Liver (tissue), 9 donors: ENCODE results near the gene DCDC1. TPM values are rescaled to one million over a fixed set of nuclear protein-coding genes. Genes with fewer than 3 reads are reported as not detected.

Source experiments
- DNase-seq: peaks from one replicate; pipeline ENCODE4 v3.0.0-alpha.2; 2017; ENCODE audit warnings: low spot score
- H3K27ac ChIP-seq, 2 donors: one replicate each; pipeline ENCODE4 v1.7.0; 2013; ENCODE audit warnings: inconsistent platforms in 2 of 2, low read length in 2 of 2, control low read depth in 1 of 2, low read depth in 1 of 2, mild to moderate bottlenecking in 1 of 2
- H3K27me3 ChIP-seq, 4 donors: one replicate each; pipeline versions ENCODE4 v1.6.1 to v1.7.0; 2013; ENCODE audit warnings: low read length in 3 of 4, inconsistent platforms in 1 of 4, mild to moderate bottlenecking in 1 of 4, moderate library complexity in 1 of 4; ENCODE audit not compliant: control insufficient read depth in 4 of 4, insufficient read depth in 4 of 4
- H3K36me3 ChIP-seq, 4 donors: one replicate each; pipeline versions ENCODE4 v1.6.1 to v1.7.0; 2013; ENCODE audit warnings: low read length in 3 of 4, mild to moderate bottlenecking in 3 of 4, low read depth in 1 of 4, moderate library complexity in 1 of 4; ENCODE audit not compliant: control insufficient read depth in 4 of 4, insufficient read depth in 3 of 4
- H3K4me1 ChIP-seq, 4 donors: one replicate each; pipeline versions ENCODE4 v1.6.1 to v1.7.0; 2013; ENCODE audit warnings: low read length in 3 of 4, mild to moderate bottlenecking in 3 of 4, moderate library complexity in 1 of 4; ENCODE audit not compliant: control insufficient read depth in 4 of 4, insufficient read depth in 4 of 4
- H3K4me3 ChIP-seq, 3 donors: one replicate each; pipeline versions ENCODE4 v1.6.1 to v1.7.0; 2013; ENCODE audit warnings: low read length in 3 of 3, control low read depth in 1 of 3, low read depth in 1 of 3, mild to moderate bottlenecking in 1 of 3
- H3K9ac ChIP-seq, 2 donors: one replicate each; pipeline ENCODE4 v1.7.0; 2013; ENCODE audit warnings: low read length in 2 of 2, mild to moderate bottlenecking in 2 of 2, moderate library complexity in 2 of 2, control low read depth in 1 of 2, low read depth in 1 of 2
- H3K9me3 ChIP-seq, 4 donors: one replicate each; pipeline versions ENCODE4 v1.6.1 to v1.7.0; 2013; ENCODE audit warnings: low read length in 3 of 4; ENCODE audit not compliant: control insufficient read depth in 4 of 4
- FOXA1 ChIP-seq: IDR thresholded peaks from 2 replicates; pipeline ENCODE4 v1.6.1; 2016; ENCODE audit warnings: antibody characterized with exemption
- FOXA2 ChIP-seq: IDR thresholded peaks from 2 replicates; pipeline ENCODE4 v1.6.1; 2016; ENCODE audit warnings: antibody characterized with exemption
- HNF4A ChIP-seq, 2 donors: conservative IDR thresholded peaks; 2 replicates each; pipeline ENCODE4 v1.6.1; 2016; ENCODE audit warnings: antibody characterized with exemption in 2 of 2, mild to moderate bottlenecking in 2 of 2
- HNF4G ChIP-seq: IDR thresholded peaks from 2 replicates; pipeline ENCODE4 v1.6.1; 2016; ENCODE audit warnings: antibody characterized with exemption
- JUND ChIP-seq, 2 donors: IDR thresholded peaks; 2 replicates each; pipeline ENCODE4 v1.6.1; 2016; ENCODE audit warnings: antibody characterized with exemption in 2 of 2
- NR2F2 ChIP-seq: IDR thresholded peaks from 2 replicates; pipeline ENCODE4 v1.6.1; 2016; ENCODE audit warnings: antibody characterized with exemption
- RAD21 ChIP-seq, 2 donors: IDR thresholded peaks; 2 replicates each; pipeline ENCODE4 v1.6.1; 2016; ENCODE audit warnings: antibody characterized with exemption in 2 of 2, mild to moderate bottlenecking in 2 of 2
- REST ChIP-seq: IDR thresholded peaks from 2 replicates; pipeline ENCODE4 v1.6.1; 2016; ENCODE audit warnings: antibody characterized with exemption, mild to moderate bottlenecking
- SP1 ChIP-seq: IDR thresholded peaks from 2 replicates; pipeline ENCODE4 v1.6.1; 2018; ENCODE audit warnings: antibody characterized with exemption, mild to moderate bottlenecking
- TAF1 ChIP-seq: conservative IDR thresholded peaks from 2 replicates; pipeline ENCODE4 v1.6.1; 2016; ENCODE audit warnings: antibody characterized with exemption, mild to moderate bottlenecking
- WGBS: extraction: QIAGEN DNeasy Blood & Tissue Kit; methylation state at CpG from one replicate; pipeline ENCODE4 v1.1.7; 2013; 5-methylcytosine and 5-hydroxymethylcytosine counted together
- polyA plus RNA-seq, 2 donors: library from polyadenylated mRNA; stranded (reverse) in 1 of 2; unstranded in 1 of 2; fragments of 200-250 nt in 1 of 2; fragments of >200 nt in 1 of 2; fragmentation: Nextera tagmentation in 1 of 2; extraction: Ambion mirVana in 1 of 2; gene quantifications; one replicate each; pipeline versions ENCODE4 v1.2.1 to v1.2.3, GENCODE V29; 2013 to 2015
- total RNA-seq, 2 donors: library from RNA; depleted of rRNA; stranded (reverse); fragments of >200 nt; gene quantifications; one replicate each; pipeline ENCODE4 v1.2.3, GENCODE V29; 2014
- TF ChIP-seq, protein P1 (sequence below): IDR thresholded peaks from 2 replicates; pipeline ENCODE4 v1.6.1; 2016; ENCODE audit warnings: antibody characterized with exemption
- TF ChIP-seq, protein P2 (sequence below): fragments of 150-350 bp; IDR thresholded peaks from 2 replicates; pipeline ENCODE4 v1.5.1; 2017; ENCODE audit warnings: improper control_type of control experiment, low read depth, low read length; ENCODE audit not compliant: missing input control
- donor health status: healthy.
- donor health status: healthy.
- donor health status: healthy.
- donor health status: healthy.
- donor health status: healthy.

Gene DCDC1
- total and polyA plus RNA-seq, 4 donors: 0.38 to 3.5 (median 2.0) TPM

DNA sequence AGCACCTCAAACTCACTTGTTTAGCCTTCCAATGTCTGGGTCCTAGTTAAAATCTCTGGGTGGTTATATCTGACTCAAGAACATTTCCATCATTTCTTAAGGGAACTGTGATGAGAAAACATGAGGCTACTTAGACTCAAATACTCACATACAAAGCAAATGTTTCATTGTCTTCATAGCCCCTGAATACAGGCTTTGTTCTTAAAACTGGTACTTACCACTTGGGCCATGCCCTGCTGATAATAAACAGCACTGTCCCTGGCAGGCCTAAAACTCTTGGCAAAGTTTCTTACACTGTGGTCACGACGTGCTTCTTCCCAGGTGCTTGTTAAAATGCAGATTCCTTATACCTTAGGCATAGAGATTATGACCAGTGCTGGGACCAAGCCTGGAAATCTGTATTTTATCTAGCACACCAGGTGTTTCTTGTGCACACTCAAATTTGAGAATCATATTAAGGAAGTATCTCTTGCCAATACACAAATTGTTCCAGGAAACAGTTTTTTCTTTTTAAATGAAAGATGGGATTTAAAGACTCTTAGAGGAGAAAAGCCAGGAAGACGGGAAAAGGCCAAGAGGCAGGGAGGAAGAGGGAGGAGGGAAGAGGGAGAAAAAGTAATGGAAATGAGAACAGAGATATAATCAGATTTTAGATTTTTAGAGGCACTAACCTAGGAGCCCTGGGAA, 495.5 kb downstream of the DCDC1 start:
- Histone ChIP-seq H3K4me1 (peaks cover 0 to under 1% (median 0%) of the 10 kb centered on the region in 4 donors), H3K36me3 (no peaks in the 10 kb centered on the region), H3K27me3 (no peaks in the 10 kb centered on the region), H3K9me3 (no peaks in the 10 kb centered on the region), H3K4me3 (no peak overlapping the region), H3K27ac (no peak overlapping the region), H3K9ac (no peak overlapping the region)
- no peak for DNase-seq
- TF ChIP-seq RAD21 (IDR thresholded peaks at IDR 0.05): no peak
- TF ChIP-seq NR2F2: no peak
- TF ChIP-seq HNF4G: no peak
- TF ChIP-seq REST: no peak
- TF ChIP-seq FOXA2: no peak
- TF ChIP-seq, protein P1, sequence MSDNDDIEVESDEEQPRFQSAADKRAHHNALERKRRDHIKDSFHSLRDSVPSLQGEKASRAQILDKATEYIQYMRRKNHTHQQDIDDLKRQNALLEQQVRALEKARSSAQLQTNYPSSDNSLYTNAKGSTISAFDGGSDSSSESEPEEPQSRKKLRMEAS: no peak
- TF ChIP-seq, protein P2, sequence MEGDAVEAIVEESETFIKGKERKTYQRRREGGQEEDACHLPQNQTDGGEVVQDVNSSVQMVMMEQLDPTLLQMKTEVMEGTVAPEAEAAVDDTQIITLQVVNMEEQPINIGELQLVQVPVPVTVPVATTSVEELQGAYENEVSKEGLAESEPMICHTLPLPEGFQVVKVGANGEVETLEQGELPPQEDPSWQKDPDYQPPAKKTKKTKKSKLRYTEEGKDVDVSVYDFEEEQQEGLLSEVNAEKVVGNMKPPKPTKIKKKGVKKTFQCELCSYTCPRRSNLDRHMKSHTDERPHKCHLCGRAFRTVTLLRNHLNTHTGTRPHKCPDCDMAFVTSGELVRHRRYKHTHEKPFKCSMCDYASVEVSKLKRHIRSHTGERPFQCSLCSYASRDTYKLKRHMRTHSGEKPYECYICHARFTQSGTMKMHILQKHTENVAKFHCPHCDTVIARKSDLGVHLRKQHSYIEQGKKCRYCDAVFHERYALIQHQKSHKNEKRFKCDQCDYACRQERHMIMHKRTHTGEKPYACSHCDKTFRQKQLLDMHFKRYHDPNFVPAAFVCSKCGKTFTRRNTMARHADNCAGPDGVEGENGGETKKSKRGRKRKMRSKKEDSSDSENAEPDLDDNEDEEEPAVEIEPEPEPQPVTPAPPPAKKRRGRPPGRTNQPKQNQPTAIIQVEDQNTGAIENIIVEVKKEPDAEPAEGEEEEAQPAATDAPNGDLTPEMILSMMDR: no peak
- no peak for TF ChIP-seq HNF4A (conservative IDR thresholded peaks at IDR 0.05)
- no peak for TF ChIP-seq FOXA1
- WGBS: 70% methylated on average over 3 of the region's 3 CpGs

GRCh38 chr11:30868626-30869081, 500.9 kb downstream of the DCDC1 start:
- Histone ChIP-seq H3K36me3 (no peaks in the 10 kb centered on the region), H3K9me3 (no peaks in the 10 kb centered on the region), H3K9ac (no peak overlapping the region), H3K27me3 (no peaks in the 10 kb centered on the region), H3K4me3 (no peak overlapping the region), H3K4me1 (peaks cover 0 to 7% (median 0%) of the 10 kb centered on the region in 4 donors), H3K27ac (no peak overlapping the region)
- 73% methylated on average over 2 of the region's 2 CpGs for WGBS
- DNase-seq: no peak
- TF ChIP-seq, protein P2: no peak
- TF ChIP-seq SP1 (no peak), TAF1 (no peak), FOXA2 (no peak), JUND (IDR thresholded peaks at IDR 0.05) (no peak), REST (no peak)
- TF ChIP-seq, protein P1: no peak
